Measurements from ENCODE around the gene KCNH2. TPM values are rescaled to one million over a fixed set of nuclear protein-coding genes. Genes with fewer than 3 reads are reported as not detected.
A peak's percentile ranks its signal among the peaks of the same experiment; 100 is the strongest.

The KCNH2 gene
- total and polyA plus RNA-seq, 4 donors: 0.43 to 2.0 (median 1.3) TPM

GRCh38 chr7:151005566-151005965, 27.4 kb upstream of the KCNH2 start:
- Histone ChIP-seq H3K27ac (ENCODE audit: low read depth in 1 of 2, low read length in 1 of 2) (no peak overlapping the region), H3K4me1 (ENCODE audit: control insufficient read depth in 5 of 5, insufficient read depth in 5 of 5, low read length in 5 of 5) (peaks cover 0 to 24% (median 15%) of the 10 kb centered on the region in 5 donors), H3K4me3 (no peak overlapping the region), H3K36me3 (ENCODE audit: control insufficient read depth in 4 of 4, insufficient read depth in 4 of 4, low read length in 4 of 4) (peaks cover 0 to 7% (median 0%) of the 10 kb centered on the region in 4 donors), H3K9me3 (ENCODE audit: control insufficient read depth in 4 of 4, insufficient read depth in 3 of 4, low read length in 3 of 4) (no peaks in the 10 kb centered on the region), H3K27me3 (ENCODE audit: control insufficient read depth in 3 of 3, insufficient read depth in 3 of 3, low read length in 2 of 3) (no peaks in the 10 kb centered on the region), H3K9ac (ENCODE audit: insufficient read depth in 1 of 2, low read length in 2 of 2) (no peak overlapping the region)
- ATAC-seq (ENCODE audit: insufficient read depth, low FRiP score): no peak
- DNase-seq: no peak
- 77 to 81% methylated on average over 9 of the region's 9 CpGs for WGBS, 2 donors
- TF ChIP-seq CTCF (IDR thresholded peaks at IDR 0.05; ENCODE audit: control extremely low read depth, extremely low read depth): no peak

DNA sequence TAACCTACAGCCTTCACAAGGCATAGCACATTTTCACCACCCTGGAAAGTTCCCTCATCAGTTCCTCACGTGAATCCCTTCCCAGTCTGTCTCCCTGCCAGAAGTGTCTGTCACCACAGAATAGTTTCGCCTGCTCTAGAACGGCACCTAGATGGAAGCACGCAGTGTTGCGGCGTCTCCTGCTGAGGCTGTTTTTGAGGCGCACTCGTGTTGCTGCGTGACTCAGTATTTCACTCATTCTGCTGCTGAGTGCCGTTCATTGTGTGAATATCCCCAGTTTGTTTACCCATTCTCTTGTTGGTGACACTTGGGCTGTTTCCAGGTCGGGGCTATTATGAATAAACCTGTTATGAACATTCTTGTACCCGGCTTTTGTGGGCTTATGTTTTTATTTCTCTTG, 25.5 kb upstream of the KCNH2 start:
- H3K9me3 ChIP-seq (ENCODE audit: control insufficient read depth in 4 of 4, insufficient read depth in 3 of 4, low read length in 3 of 4): no peaks in the 10 kb centered on the region
- no peak overlapping the region for H3K4me3 ChIP-seq
- H3K27me3 ChIP-seq (ENCODE audit: control insufficient read depth in 3 of 3, insufficient read depth in 3 of 3, low read length in 2 of 3): no peaks in the 10 kb centered on the region
- no peak for ATAC-seq (ENCODE audit: insufficient read depth, low FRiP score)
- no peak for TF ChIP-seq CTCF (IDR thresholded peaks at IDR 0.05; ENCODE audit: control extremely low read depth, extremely low read depth)
- WGBS, 2 donors: 57 to 84% methylated on average over 12 of the region's 12 CpGs
- peaks cover 0 to 9% (median 0%) of the 10 kb centered on the region in 4 donors for H3K36me3 ChIP-seq (ENCODE audit: control insufficient read depth in 4 of 4, insufficient read depth in 4 of 4, low read length in 4 of 4)
- peaks cover 0 to 15% (median 4%) of the 10 kb centered on the region in 5 donors for H3K4me1 ChIP-seq (ENCODE audit: control insufficient read depth in 5 of 5, insufficient read depth in 5 of 5, low read length in 5 of 5)
- H3K27ac ChIP-seq (ENCODE audit: low read depth in 1 of 2, low read length in 1 of 2): no peak overlapping the region
- peak in 2 of 3 donors; percentile 50 to 74 for DNase-seq
- H3K9ac ChIP-seq (ENCODE audit: insufficient read depth in 1 of 2, low read length in 2 of 2): no peak overlapping the region

DNA sequence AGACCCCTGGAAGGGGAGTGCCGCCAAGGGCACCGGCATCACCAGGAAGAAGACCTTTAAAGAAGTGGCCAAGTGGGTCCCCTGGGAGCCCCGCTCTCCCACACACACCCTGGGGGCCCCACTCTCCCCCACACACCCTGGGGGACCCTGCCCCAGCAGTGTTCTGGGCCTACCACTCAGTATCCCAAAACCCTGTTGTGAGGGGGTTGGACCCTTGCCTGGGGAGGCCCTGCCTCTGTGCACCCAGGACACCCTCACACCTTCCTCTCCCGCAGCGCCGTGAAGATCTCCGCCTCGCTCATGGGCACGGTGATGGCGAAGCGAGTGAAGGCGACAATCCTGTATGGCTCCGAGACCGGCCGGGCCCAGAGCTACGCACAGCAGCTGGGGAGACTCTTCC, 23.4 kb upstream of the KCNH2 start:
- ATAC-seq (ENCODE audit: insufficient read depth, low FRiP score) (no peak), DNase-seq (no peak)
- Histone ChIP-seq H3K4me3 (peak overlapping the region; percentile 3), H3K36me3 (ENCODE audit: control insufficient read depth in 4 of 4, insufficient read depth in 4 of 4, low read length in 4 of 4) (peaks cover 0 to 8% (median 0%) of the 10 kb centered on the region in 4 donors), H3K9ac (ENCODE audit: insufficient read depth in 1 of 2, low read length in 2 of 2) (no peak overlapping the region), H3K9me3 (ENCODE audit: control insufficient read depth in 4 of 4, insufficient read depth in 3 of 4, low read length in 3 of 4) (no peaks in the 10 kb centered on the region), H3K27me3 (ENCODE audit: control insufficient read depth in 3 of 3, insufficient read depth in 3 of 3, low read length in 2 of 3) (no peaks in the 10 kb centered on the region), H3K27ac (ENCODE audit: low read depth in 1 of 2, low read length in 1 of 2) (no peak overlapping the region), H3K4me1 (ENCODE audit: control insufficient read depth in 5 of 5, insufficient read depth in 5 of 5, low read length in 5 of 5) (peaks cover 0 to 12% (median 3%) of the 10 kb centered on the region in 5 donors)
- TF ChIP-seq CTCF (IDR thresholded peaks at IDR 0.05; ENCODE audit: control extremely low read depth, extremely low read depth): no peak
- 96 to 99% methylated on average over 16 of the region's 16 CpGs for whole genome bisulfite sequencing, 2 donors

- Histone ChIP-seq H3K27me3 (ENCODE audit: control insufficient read depth in 3 of 3, insufficient read depth in 3 of 3, low read length in 2 of 3) (no peaks in the 10 kb centered on the region), H3K36me3 (ENCODE audit: control insufficient read depth in 4 of 4, insufficient read depth in 4 of 4, low read length in 4 of 4) (peaks cover 0 to 6% (median 0%) of the 10 kb centered on the region in 4 donors), H3K4me1 (ENCODE audit: control insufficient read depth in 5 of 5, insufficient read depth in 5 of 5, low read length in 5 of 5) (peaks cover 0 to 12% (median 2%) of the 10 kb centered on the region in 5 donors), H3K9me3 (ENCODE audit: control insufficient read depth in 4 of 4, insufficient read depth in 3 of 4, low read length in 3 of 4) (no peaks in the 10 kb centered on the region), H3K4me3 (no peak overlapping the region), H3K9ac (ENCODE audit: insufficient read depth in 1 of 2, low read length in 2 of 2) (no peak overlapping the region), H3K27ac (ENCODE audit: low read depth in 1 of 2, low read length in 1 of 2) (no peak overlapping the region)
- no peak for DNase-seq
- 67 to 86% methylated on average over 13 of the region's 13 CpGs for WGBS, 2 donors
- TF ChIP-seq CTCF (IDR thresholded peaks at IDR 0.05; ENCODE audit: control extremely low read depth, extremely low read depth): no peak
- no peak for ATAC-seq (ENCODE audit: insufficient read depth, low FRiP score)
Measured at GRCh38 chr7:151000897-151001495, 22.9 kb upstream of the KCNH2 start.

Measured in lung (tissue), 12 donors.